Activated CD4-positive, alpha-beta T cell treated with anti-CD3 and anti-CD28 coated beads for 24 hours (primary cell): ENCODE measurements around the gene TELO2.

Source experiments
- DNase-seq, 2 donors: peaks; one replicate each; pipeline ENCODE4 v3.0.0-alpha.2; 2020; ENCODE audit warnings: low read depth in 2 of 2

The TELO2 gene

GRCh38 chr16:1554826-1555445 lies 61.8 kb downstream of the TELO2 start:
- DNase-seq, result no peak

- DNase-seq, result no peak
Observed at GRCh38 chr16:1556254-1556653, 63.1 kb downstream of the TELO2 start.

GRCh38 chr16:1557074-1557473 lies 63.9 kb downstream of the TELO2 start:
- no peak for DNase-seq

GRCh38 chr16:1557576-1557975 lies 64.4 kb downstream of the TELO2 start:
- no peak for DNase-seq

GRCh38 chr16:1559446-1559975 lies 66.4 kb downstream of the TELO2 start:
- no peak for DNase-seq
